ENCODE measurements around the gene RSPH3.

GRCh38 chr6:159013229-159013628, 13.2 kb upstream of the RSPH3 start:
- TF ChIP-seq CTCF (IDR thresholded peaks at IDR 0.05) = no peak
- TF ChIP-seq POLR2A (IDR thresholded peaks at IDR 0.05) = no peak
